ENCODE measurements around the gene CYB5R4. TPM values are rescaled to one million over a fixed set of nuclear protein-coding genes. Genes with fewer than 3 reads are reported as not detected.

CYB5R4 gene
- polyA plus RNA-seq, 1 of the 3 experiments (the other 2 are of a cell fraction), result 3.3 TPM

GRCh38 chr6:84001119-84001518 lies 141.6 kb downstream of the CYB5R4 start:
- Histone ChIP-seq H4K20me1 (ENCODE audit: insufficient read depth) (no peaks in the 10 kb centered on the region), H2AFZ (ENCODE audit: low read depth) (no peak overlapping the region), H3K4me1 (ENCODE audit: control insufficient read depth in 1 of 2, insufficient read depth in 2 of 2, low read depth in 1 of 2, low read length in 1 of 2) (peaks cover 0 to 15% of the 10 kb centered on the region in 2 experiments; a peak in 2 of 4 replicates), H3K9me2 (no peaks in the 10 kb centered on the region), H3F3A (replicated peaks; ENCODE audit: insufficient read depth) (no peaks in the 10 kb centered on the region), H3K27ac (ENCODE audit: low read depth in 2 of 2, low read length in 1 of 2) (no peak overlapping the region), H3K4me2 (no peak overlapping the region), H3K36me3 (replicated peaks in 1 of 2; ENCODE audit: control insufficient read depth in 1 of 2, insufficient read depth in 2 of 2, low read length in 1 of 2) (no peaks in the 10 kb centered on the region), H3K27me3 (ENCODE audit: insufficient read depth) (no peaks in the 10 kb centered on the region), H3K4me3 (ENCODE audit: low read depth in 2 of 2, low read length in 1 of 2) (no peak overlapping the region), H3K9me3 (no peaks in the 10 kb centered on the region), H3K9ac (no peak overlapping the region), H3K79me2 (ENCODE audit: insufficient read depth) (no peaks in the 10 kb centered on the region)
- WGBS (ENCODE audit: low lambda C conversion rate), result 74% methylated on average over 3 of the region's 3 CpGs
- CTCF ChIA-PET, result interaction anchor here (2.5 kb wide), 1 partner anchor 10 kb away, joined by 7 read pairs; no protein-coding TSS in a partner anchor
- POLR2A ChIA-PET, result no interaction called here
- no peak for DNase-seq
- TF ChIP-seq FOXJ3 (CRISPR knock-in tag; IDR thresholded peaks at IDR 0.05) (no peak), CTCF (IDR thresholded peaks at IDR 0.05) (no peak), RCOR1 (IDR thresholded peaks at IDR 0.05; ENCODE audit: low read length) (no peak), SIN3A (IDR thresholded peaks at IDR 0.05; ENCODE audit: borderline replicate concordance, low read depth, low read length) (no peak), CHD2 (IDR thresholded peaks at IDR 0.05; ENCODE audit: low read length, partially characterized antibody) (no peak), JUND (IDR thresholded peaks at IDR 0.05) (no peak), GABPA (IDR thresholded peaks at IDR 0.05; ENCODE audit: low read depth) (no peak), TEAD4 (IDR thresholded peaks at IDR 0.05; ENCODE audit: borderline replicate concordance, insufficient read depth) (no peak), ZBTB33 (IDR thresholded peaks at IDR 0.05; ENCODE audit: borderline replicate concordance, low read depth) (no peak), ELF1 (IDR thresholded peaks at IDR 0.05) (no peak), MEF2A (IDR thresholded peaks at IDR 0.05; ENCODE audit: borderline replicate concordance, low read depth) (no peak), SMC3 (IDR thresholded peaks at IDR 0.05; ENCODE audit: low read depth, low read length) (no peak), IRF3 (IDR thresholded peaks at IDR 0.05; ENCODE audit: low read depth, low read length) (no peak)

GRCh38 chr6:84002226-84002625 lies 142.7 kb downstream of the CYB5R4 start:
- DNase-seq, result no peak
- WGBS (ENCODE audit: low lambda C conversion rate), result 11% methylated on average over 2 of the region's 2 CpGs
- ChIA-PET POLR2A (no interaction called here), CTCF (no interaction called here)
- Histone ChIP-seq H4K20me1 (ENCODE audit: insufficient read depth) (no peaks in the 10 kb centered on the region), H3K9ac (no peak overlapping the region), H3K9me3 (no peaks in the 10 kb centered on the region), H3F3A (replicated peaks; ENCODE audit: insufficient read depth) (no peaks in the 10 kb centered on the region), H3K36me3 (replicated peaks in 1 of 2; ENCODE audit: control insufficient read depth in 1 of 2, insufficient read depth in 2 of 2, low read length in 1 of 2) (no peaks in the 10 kb centered on the region), H2AFZ (ENCODE audit: low read depth) (no peak overlapping the region), H3K4me1 (ENCODE audit: control insufficient read depth in 1 of 2, insufficient read depth in 2 of 2, low read depth in 1 of 2, low read length in 1 of 2) (peaks cover 0 to 15% of the 10 kb centered on the region in 2 experiments; a peak in 2 of 4 replicates), H3K27me3 (ENCODE audit: insufficient read depth) (no peaks in the 10 kb centered on the region), H3K27ac (ENCODE audit: low read depth in 2 of 2, low read length in 1 of 2) (no peak overlapping the region; a peak in 1 of 4 replicates), H3K9me2 (no peaks in the 10 kb centered on the region), H3K79me2 (ENCODE audit: insufficient read depth) (no peaks in the 10 kb centered on the region), H3K4me2 (no peak overlapping the region), H3K4me3 (ENCODE audit: low read depth in 2 of 2, low read length in 1 of 2) (no peak overlapping the region)
- TF ChIP-seq FOXM1 (IDR thresholded peaks at IDR 0.05; ENCODE audit: low read depth) (no peak), IRF3 (IDR thresholded peaks at IDR 0.05; ENCODE audit: low read depth, low read length) (no peak), TCF12 (IDR thresholded peaks at IDR 0.05) (no peak), CTCF (IDR thresholded peaks at IDR 0.05) (no peak)
